Measurements from ENCODE around the gene SLC24A3. TPM values are rescaled to one million over a fixed set of nuclear protein-coding genes. Genes with fewer than 3 reads are reported as not detected.

Gene SLC24A3
- total and polyA plus RNA-seq, 2 of the 13 experiments (the other 11 are each of a cell fraction or from before 2014, with no cell fraction given), result not detected

- intact Hi-C loops (cut with micrococcal nuclease; ENCODE audit: unreplicated experiment), result no loop called here
- no peak overlapping the region for H3K27ac ChIP-seq (ENCODE audit: extremely low read length, insufficient read depth, low read length)
- no peak overlapping the region for H3K4me3 ChIP-seq (replicated peaks in 1 of 3; ENCODE audit: insufficient read depth in 1 of 3, low read depth in 2 of 3, low read length in 3 of 3)
- H3K27me3 ChIP-seq (ENCODE audit: control insufficient read depth in 1 of 2, insufficient read depth in 2 of 2, low read length in 2 of 2), result no peaks in the 10 kb centered on the region
- no peaks in the 10 kb centered on the region for H3K79me2 ChIP-seq (ENCODE audit: insufficient read depth, low read length)
- in situ Hi-C loops (cut with HindIII; ENCODE audit: extremely low pct_ligation_motif_present, low pct_unique_long_range_greater_than_20kb), result no loop called here
- TF ChIP-seq ZNF710 (CRISPR knock-in tag; IDR thresholded peaks at IDR 0.05; ENCODE audit: borderline replicate concordance) (no peak), IKZF1 (IDR thresholded peaks at IDR 0.05) (no peak), FOXK1 (CRISPR knock-in tag; IDR thresholded peaks at IDR 0.05; ENCODE audit: borderline replicate concordance, low read depth) (no peak), TMF1 (CRISPR knock-in tag; IDR thresholded peaks at IDR 0.05; ENCODE audit: low read depth) (no peak), RARG (CRISPR knock-in tag; IDR thresholded peaks at IDR 0.05; ENCODE audit: low read depth) (no peak), SOX13 (IDR thresholded peaks at IDR 0.05) (no peak), SOX13 (CRISPR knock-in tag; conservative IDR thresholded peaks at IDR 0.05 in 1 of 2, IDR thresholded peaks at IDR 0.05 in 1 of 2) (no peak), RAD21 (CRISPR knock-in tag; IDR thresholded peaks at IDR 0.05) (no peak), PCBP1 (IDR thresholded peaks at IDR 0.05; ENCODE audit: borderline replicate concordance, low read depth, low read length) (no peak), ZNF121 (CRISPR knock-in tag; IDR thresholded peaks at IDR 0.05) (no peak), ZBTB42 (CRISPR knock-in tag; IDR thresholded peaks at IDR 0.05) (no peak), ZNF503 (CRISPR knock-in tag; IDR thresholded peaks at IDR 0.05) (no peak), ZNF670 (CRISPR knock-in tag; IDR thresholded peaks at IDR 0.05; ENCODE audit: borderline replicate concordance) (no peak), ZNF816 (CRISPR knock-in tag; IDR thresholded peaks at IDR 0.05; ENCODE audit: borderline replicate concordance) (no peak)
- FAIRE-seq (no peak), DNase-seq (ENCODE audit: low spot score) (no peak), ATAC-seq (no peak)
- H4K20me1 ChIP-seq (ENCODE audit: insufficient read depth, low read length), result no peaks in the 10 kb centered on the region
- BruUV-seq (replicated peaks), result no TSS peak
- no peaks in the 10 kb centered on the region for H3K9me3 ChIP-seq (ENCODE audit: low read length)
- no peak overlapping the region for H3K4me2 ChIP-seq (ENCODE audit: low read depth, low read length)
- H3K4me1 ChIP-seq (ENCODE audit: insufficient read depth, low read length), result no peaks in the 10 kb centered on the region
- POLR2A ChIA-PET, result no interaction called here
- H3K36me3 ChIP-seq (replicated peaks in 1 of 2; ENCODE audit: control insufficient read depth in 1 of 2, insufficient read depth in 2 of 2, low read length in 2 of 2), result no peaks in the 10 kb centered on the region
- CTCF ChIA-PET (ENCODE audit: low intra/inter-chr PET ratio, low total read pairs), result no interaction called here
- H2AFZ ChIP-seq (ENCODE audit: low read length), result no peak overlapping the region
- no peak overlapping the region for H3K9ac ChIP-seq (ENCODE audit: insufficient read depth, low read depth, low read length)
- 17% methylated on average over 2 of the region's 2 CpGs for WGBS (ENCODE audit: low lambda C conversion rate)
These were observed 73.0 kb downstream of the SLC24A3 start for GRCh38 chr20:19285436-19285835.
